Choroid plexus epithelial cell (primary cell): ENCODE measurements around the gene YJU2.

Experiments
- DNase-seq: peaks from one replicate; pipeline ENCODE4 v3.0.0-alpha.2; 2010; ENCODE audit warnings: low read depth
- H3K4me3 ChIP-seq: 2 replicates; pipeline ENCODE4 v1.5.1; 2011; ENCODE audit warnings: low read depth, mild to moderate bottlenecking, control low read depth, low read length, moderate library complexity
- TF ChIP-seq, protein P1 (sequence below): conservative IDR thresholded peaks from 2 replicates; pipeline ENCODE4 v1.5.1; 2011; ENCODE audit warnings: low read depth, mild to moderate bottlenecking, control low read depth, inconsistent platforms, low read length, moderate library complexity

Gene YJU2

DNA sequence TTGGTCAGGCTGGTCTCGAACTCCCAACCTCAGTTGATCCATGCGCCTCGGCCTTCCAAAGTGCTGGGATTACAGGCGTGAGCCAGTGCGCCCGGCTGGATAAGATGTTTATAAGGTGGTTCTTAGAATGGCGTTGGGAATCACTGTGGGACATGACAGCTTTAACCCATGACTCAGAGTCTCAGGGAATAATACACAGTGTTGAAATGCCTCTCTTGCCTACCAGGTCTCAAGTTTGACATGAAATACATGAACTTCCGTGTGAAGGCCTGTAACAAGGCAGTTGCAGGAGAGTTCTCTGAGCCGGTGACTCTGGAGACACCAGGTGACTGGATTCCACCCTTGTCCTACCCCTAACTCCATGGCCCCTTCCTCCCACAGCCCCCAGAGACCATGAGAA is 70.1 kb downstream of the YJU2 start:
- TF ChIP-seq, protein P1, sequence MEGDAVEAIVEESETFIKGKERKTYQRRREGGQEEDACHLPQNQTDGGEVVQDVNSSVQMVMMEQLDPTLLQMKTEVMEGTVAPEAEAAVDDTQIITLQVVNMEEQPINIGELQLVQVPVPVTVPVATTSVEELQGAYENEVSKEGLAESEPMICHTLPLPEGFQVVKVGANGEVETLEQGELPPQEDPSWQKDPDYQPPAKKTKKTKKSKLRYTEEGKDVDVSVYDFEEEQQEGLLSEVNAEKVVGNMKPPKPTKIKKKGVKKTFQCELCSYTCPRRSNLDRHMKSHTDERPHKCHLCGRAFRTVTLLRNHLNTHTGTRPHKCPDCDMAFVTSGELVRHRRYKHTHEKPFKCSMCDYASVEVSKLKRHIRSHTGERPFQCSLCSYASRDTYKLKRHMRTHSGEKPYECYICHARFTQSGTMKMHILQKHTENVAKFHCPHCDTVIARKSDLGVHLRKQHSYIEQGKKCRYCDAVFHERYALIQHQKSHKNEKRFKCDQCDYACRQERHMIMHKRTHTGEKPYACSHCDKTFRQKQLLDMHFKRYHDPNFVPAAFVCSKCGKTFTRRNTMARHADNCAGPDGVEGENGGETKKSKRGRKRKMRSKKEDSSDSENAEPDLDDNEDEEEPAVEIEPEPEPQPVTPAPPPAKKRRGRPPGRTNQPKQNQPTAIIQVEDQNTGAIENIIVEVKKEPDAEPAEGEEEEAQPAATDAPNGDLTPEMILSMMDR: no peak
- DNase-seq: peak; percentile 23
- no peak overlapping the region for H3K4me3 ChIP-seq

DNA sequence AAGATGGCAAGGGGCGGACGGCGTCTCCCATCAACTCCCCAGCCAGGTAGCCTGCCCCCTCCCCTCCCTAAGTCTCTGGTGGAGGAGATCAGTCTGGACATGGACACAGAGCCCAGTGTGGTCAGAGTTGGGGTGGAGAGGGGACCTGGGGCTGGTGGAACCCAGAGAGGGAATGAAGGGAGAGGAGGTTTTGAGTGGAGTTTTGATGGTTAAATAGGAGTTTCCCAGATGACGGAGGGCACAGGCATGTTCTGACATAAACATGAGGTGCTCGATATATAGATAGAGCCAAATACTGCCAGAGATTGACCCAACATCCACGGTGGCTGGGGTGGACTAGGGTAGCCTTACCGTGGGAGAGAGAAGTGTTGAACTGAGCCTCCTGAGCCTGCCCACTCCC is 71.6 kb downstream of the YJU2 start:
- TF ChIP-seq, protein P1: no peak
- no peak overlapping the region for H3K4me3 ChIP-seq
- no peak for DNase-seq
